ENCODE measurements around the gene FLYWCH2. TPM values are rescaled to one million over a fixed set of nuclear protein-coding genes. Genes with fewer than 3 reads are reported as not detected.

The FLYWCH2 gene
- total RNA-seq, 4 donors from 2014 or later, result 18.9 to 47.9 (median 39.5) TPM

DNA sequence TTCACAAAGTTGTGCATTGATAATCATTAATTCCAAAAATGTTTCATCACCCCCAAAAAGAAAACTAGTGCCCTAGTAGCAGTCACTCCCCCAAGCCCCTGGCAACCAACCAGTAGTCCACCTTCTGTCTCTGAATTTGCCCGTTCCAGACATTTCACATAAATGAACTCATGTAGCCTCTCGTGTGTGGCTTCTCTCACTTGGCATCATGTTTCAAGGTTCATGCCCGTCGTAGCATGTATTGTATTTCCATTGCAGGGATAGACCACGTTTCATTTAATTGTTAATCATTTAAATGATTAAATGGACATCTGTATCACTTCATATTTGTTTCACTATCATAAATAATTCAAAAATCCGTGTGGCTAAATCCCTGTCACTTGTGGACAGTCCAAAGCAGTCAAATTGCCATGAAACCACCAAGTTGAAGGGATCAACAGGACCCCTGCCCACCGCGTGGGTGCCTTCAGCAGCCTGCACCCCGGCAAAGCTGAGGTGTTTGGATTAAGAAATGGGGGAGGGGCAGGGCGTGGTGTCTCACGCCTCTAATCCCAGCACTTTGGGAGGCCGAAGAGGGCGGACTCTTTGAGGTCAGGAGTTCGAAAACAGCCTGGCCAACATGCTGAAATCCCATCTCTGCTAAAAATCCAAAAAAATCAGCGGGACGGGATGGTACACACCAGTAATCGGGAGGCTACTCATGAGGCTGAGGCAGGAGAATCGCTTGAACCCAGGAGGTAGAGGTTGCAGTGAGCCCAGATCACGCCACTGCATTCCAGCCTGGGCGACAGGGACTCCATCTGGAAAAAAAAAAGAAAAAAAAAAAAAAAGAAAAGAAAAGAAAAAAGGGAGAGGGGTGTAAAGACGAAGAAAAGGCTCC lies 8.7 kb upstream of the FLYWCH2 start:
- DNase-seq, result no peak
- Histone ChIP-seq H3K36me3 (no peaks in the 10 kb centered on the region), H3K4me1 (peaks cover 0 to 9% (median 5%) of the 10 kb centered on the region in 3 donors), H3K9me3 (no peaks in the 10 kb centered on the region), H3K27ac (no peak overlapping the region), H3K4me3 (no peak overlapping the region), H3K27me3 (peaks cover 0 to 3% (median 0%) of the 10 kb centered on the region in 4 donors)
- 46 to 48% methylated on average over 17 to 21 of the region's 21 CpGs for WGBS, 2 donors
- TF ChIP-seq, protein P1, sequence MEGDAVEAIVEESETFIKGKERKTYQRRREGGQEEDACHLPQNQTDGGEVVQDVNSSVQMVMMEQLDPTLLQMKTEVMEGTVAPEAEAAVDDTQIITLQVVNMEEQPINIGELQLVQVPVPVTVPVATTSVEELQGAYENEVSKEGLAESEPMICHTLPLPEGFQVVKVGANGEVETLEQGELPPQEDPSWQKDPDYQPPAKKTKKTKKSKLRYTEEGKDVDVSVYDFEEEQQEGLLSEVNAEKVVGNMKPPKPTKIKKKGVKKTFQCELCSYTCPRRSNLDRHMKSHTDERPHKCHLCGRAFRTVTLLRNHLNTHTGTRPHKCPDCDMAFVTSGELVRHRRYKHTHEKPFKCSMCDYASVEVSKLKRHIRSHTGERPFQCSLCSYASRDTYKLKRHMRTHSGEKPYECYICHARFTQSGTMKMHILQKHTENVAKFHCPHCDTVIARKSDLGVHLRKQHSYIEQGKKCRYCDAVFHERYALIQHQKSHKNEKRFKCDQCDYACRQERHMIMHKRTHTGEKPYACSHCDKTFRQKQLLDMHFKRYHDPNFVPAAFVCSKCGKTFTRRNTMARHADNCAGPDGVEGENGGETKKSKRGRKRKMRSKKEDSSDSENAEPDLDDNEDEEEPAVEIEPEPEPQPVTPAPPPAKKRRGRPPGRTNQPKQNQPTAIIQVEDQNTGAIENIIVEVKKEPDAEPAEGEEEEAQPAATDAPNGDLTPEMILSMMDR (IDR thresholded peaks at IDR 0.05), result no peak
- no peak for TF ChIP-seq POLR2A (IDR thresholded peaks at IDR 0.05)
- intact Hi-C loops (cut with DNase I), result no loop called here

DNA sequence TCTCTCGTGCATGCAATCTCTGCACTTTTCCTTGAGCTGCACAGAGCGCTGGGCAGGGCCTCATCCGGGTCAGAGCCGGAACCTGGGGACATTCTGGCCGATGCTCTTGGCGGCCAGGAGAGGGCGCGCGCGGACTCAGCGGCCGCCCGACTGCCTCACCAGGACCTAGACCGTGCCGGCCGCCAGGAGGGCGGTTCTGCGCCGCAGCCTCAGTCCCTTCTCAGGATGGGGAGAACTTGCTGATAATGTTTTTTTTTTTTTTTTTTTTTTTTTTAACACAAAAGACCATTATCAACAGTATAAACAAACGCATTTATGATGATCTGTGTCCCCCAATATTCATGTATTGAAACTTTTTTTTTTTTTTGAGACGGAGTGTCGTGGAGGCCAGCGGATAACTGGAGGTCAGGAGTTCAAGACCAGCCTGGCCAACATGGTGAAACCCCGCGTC lies 8.1 kb upstream of the FLYWCH2 start:
- H3K4me3 ChIP-seq, result no peak overlapping the region
- intact Hi-C loops (cut with DNase I), result loop anchor here (5.0 kb wide), 1 partner anchor 47 kb away; no protein-coding TSS in a partner anchor
- 2 to 11% methylated on average over 23 of the region's 25 CpGs for WGBS, 2 donors
- H3K27ac ChIP-seq, result no peak overlapping the region
- H3K9me3 ChIP-seq, result no peaks in the 10 kb centered on the region
- no peaks in the 10 kb centered on the region for H3K36me3 ChIP-seq
- H3K4me1 ChIP-seq, result peaks cover 0 to 9% (median 5%) of the 10 kb centered on the region in 3 donors
- DNase-seq, result peak; percentile 14
- TF ChIP-seq, protein P1 (IDR thresholded peaks at IDR 0.05), result peak; percentile 62 to 99 (median 96)
- no peak for TF ChIP-seq POLR2A (IDR thresholded peaks at IDR 0.05)
- H3K27me3 ChIP-seq, result peaks cover 0 to 3% (median 0%) of the 10 kb centered on the region in 4 donors

DNA sequence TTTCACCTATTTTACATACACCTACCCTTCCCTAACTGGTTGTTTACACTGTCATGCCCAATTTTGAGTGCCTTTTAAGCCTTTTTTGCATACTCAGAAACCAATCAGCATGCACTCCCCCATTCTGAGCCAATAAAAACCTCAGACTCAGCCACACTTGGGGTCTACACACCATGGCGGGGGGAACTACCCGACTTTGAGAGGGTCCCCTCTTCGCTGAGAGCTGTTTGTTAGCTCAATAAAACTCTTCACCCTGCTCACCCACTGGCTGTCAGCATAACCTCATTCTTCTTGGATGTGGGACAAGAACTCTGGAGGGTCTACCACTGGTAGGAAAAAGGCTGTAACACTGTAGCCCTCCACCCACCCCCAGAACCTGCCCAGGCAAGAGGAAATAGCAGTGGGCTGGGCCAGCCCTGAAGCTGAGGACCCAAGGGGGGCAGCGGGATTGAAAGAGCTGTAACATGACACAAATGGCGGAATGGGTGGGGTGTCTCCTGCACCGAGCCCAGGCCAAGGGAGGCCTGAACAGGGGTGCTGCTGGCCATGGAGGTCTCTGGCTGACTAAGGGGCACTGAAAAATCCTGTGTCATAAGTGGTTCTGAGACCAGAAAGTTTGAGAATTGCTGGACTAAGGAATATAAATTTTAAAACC lies 3.0 kb upstream of the FLYWCH2 start:
- Histone ChIP-seq H3K27ac (no peak overlapping the region), H3K4me1 (peaks cover 5 to 22% (median 14%) of the 10 kb centered on the region in 3 donors), H3K4me3 (no peak overlapping the region), H3K9me3 (no peaks in the 10 kb centered on the region), H3K27me3 (peaks cover 0 to 3% (median 0%) of the 10 kb centered on the region in 4 donors), H3K36me3 (no peaks in the 10 kb centered on the region)
- intact Hi-C loops (cut with DNase I), result loop anchor here (5.0 kb wide), 1 partner anchor 42 kb away; no protein-coding TSS in a partner anchor
- no peak for DNase-seq
- 57 to 68% methylated on average over 2 of the region's 6 CpGs for WGBS, 2 donors
- TF ChIP-seq, protein P1 (IDR thresholded peaks at IDR 0.05), result no peak
- TF ChIP-seq POLR2A (IDR thresholded peaks at IDR 0.05), result no peak

DNA sequence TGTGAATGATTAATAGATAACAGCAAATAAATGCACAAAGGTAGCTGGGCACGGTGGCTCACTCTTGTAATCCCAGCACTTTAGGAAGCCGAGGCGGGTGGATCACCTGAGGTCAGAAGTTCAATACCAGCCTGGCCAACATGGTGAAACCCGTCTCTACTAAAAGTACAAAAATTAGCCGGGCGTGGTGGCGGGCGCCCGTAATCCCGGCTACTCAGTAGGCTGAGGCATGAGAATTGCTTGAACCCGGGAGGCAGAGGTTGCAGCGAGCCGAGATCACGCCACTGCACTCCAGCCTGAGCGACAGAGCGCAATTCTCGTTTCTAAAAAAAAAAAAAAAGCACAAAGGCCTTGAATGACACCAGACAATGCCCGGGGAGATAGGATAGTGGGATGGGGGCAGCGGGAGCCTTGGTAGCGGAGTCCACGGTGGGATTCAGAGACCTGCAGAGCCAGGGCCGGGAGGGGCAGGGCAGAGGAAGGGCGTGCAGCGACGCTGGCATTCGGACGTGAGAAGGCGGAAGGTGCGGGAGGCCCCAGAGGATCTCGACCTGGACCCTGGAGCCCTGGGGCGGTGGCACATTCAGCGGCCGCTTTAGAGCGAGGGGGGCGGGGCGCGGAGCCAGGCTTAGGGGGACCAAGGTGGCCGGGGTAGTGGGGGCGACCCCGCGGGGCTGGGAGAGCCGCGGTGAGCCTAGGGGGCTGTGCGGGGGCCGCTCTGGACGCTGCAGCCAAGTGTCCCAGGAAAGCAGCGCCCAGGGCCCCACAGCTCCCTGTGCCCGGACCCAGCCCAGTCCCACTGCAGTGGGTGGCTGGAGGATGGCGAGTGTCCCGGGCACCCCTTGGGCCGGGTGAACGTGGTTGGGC lies 999 bp upstream of the FLYWCH2 start:
- intact Hi-C loops (cut with DNase I), result no loop called here
- no peak for DNase-seq
- peaks cover 5 to 21% (median 14%) of the 10 kb centered on the region in 3 donors for H3K4me1 ChIP-seq
- H3K9me3 ChIP-seq, result no peaks in the 10 kb centered on the region
- H3K27me3 ChIP-seq, result no peaks in the 10 kb centered on the region
- peak overlapping the region; percentile 93 to 97 (median 96) for H3K27ac ChIP-seq
- peak overlapping the region; percentile 64 to 85 (median 79) for H3K4me3 ChIP-seq
- TF ChIP-seq, protein P1 (IDR thresholded peaks at IDR 0.05), result no peak
- TF ChIP-seq POLR2A (IDR thresholded peaks at IDR 0.05), result no peak
- H3K36me3 ChIP-seq, result peaks cover 0 to 4% (median 0%) of the 10 kb centered on the region in 3 donors
- 5 to 11% methylated on average over 21 to 31 of the region's 52 CpGs for WGBS, 2 donors
